Heart left ventricle (tissue), 13 donors: Measurements from ENCODE around the gene ISG20L2.

Experiments
- CTCF ChIP-seq, 12 donors: fragments of 200-600 bp; sonication (generic) in 4 of 12; IDR thresholded peaks; one replicate each; pipeline versions ENCODE4 v1.5.0 to v1.8.0; 2018 to 2022; ENCODE audit warnings: antibody characterized with exemption in 12 of 12, mild to moderate bottlenecking in 5 of 12
- POLR2A ChIP-seq, 2 donors: fragments of 450-650 bp; IDR thresholded peaks; one replicate each; pipeline ENCODE4 v1.6.1; 2017; ENCODE audit warnings: antibody characterized with exemption in 2 of 2, mild to moderate bottlenecking in 2 of 2, moderate library complexity in 2 of 2
- donor health status: ischemic (EF 13 %, LVEDD 7.1; RV severe dilation, severe dysfunction).
- donor health status: DM: no; HTN: yes; CAD: no.
- donor health status: DM: no; HTN: no; CAD: no.
- donor health status: ischemic (EF 25% LVEDD 6.9; RV normal size, moderate dysfunction).
- donor health status: ischemic (EF 25% LVEDD 5.7; RV mildly dilated, moderate dysfunction).
- donor health status: ischemic (EF 35%, LVEDD 5.7; RV mildly dilated, moderate dysfunction).
- donor health status: nonischemic (EF 11% LVEDD 7.7; RV severe dilation, severe dysfunction).
- donor health status: DM: yes; HTN: yes; CAD: no.
- donor health status: PGD.
- donor health status: ischemic (EF 29% LVEDD 5.4; RV normal size, mild dysfunction).
- donor health status: nonischemic (EF 23%, LVEDD 6.1; RV moderate dilation, normal function).

- TF ChIP-seq CTCF (IDR thresholded peaks at IDR 0.05) (no peak), POLR2A (IDR thresholded peaks at IDR 0.05) (no peak)
Measured at GRCh38 chr1:156741481-156741983, 13.0 kb upstream of the ISG20L2 start.
